Testis (tissue), 3 donors: ENCODE data around the gene RAPGEF4. TPM values are rescaled to one million over a fixed set of nuclear protein-coding genes. Genes with fewer than 3 reads are reported as not detected.
"Not testable (repeated sequence)": the region's sequence is repeated elsewhere in the genome, so short reads cannot be mapped to it uniquely, and the experiment has no call there.

Experiments
- DNase-seq: peaks from one replicate; pipeline ENCODE4 v3.0.0-alpha.2; 2019
- H3K27ac ChIP-seq, 2 donors: fragments of 200-600 bp; sonication (generic); one replicate each; pipeline ENCODE4 v1.5.1; 2019
- H3K27me3 ChIP-seq: fragments of 200-600 bp; sonication (generic); one replicate; pipeline ENCODE4 v1.5.1; 2019
- H3K36me3 ChIP-seq: fragments of 200-600 bp; sonication (generic); one replicate; pipeline ENCODE4 v1.5.1; 2017; ENCODE audit warnings: low read depth; ENCODE audit errors: missing control alignments
- H3K4me1 ChIP-seq: fragments of 200-600 bp; sonication (generic); one replicate; pipeline ENCODE4 v1.5.1; 2019
- H3K4me3 ChIP-seq, 2 donors: fragments of 200-600 bp; sonication (generic); one replicate each; pipeline ENCODE4 v1.5.1; 2017 to 2019
- H3K9me3 ChIP-seq: fragments of 200-600 bp; sonication (generic); one replicate; pipeline ENCODE4 v1.5.1; 2017
- CTCF ChIP-seq, 3 experiments: fragments of 450-650 bp in 2 of 3; fragments of 200-600 bp in 1 of 3; sonication (generic) in 1 of 3; IDR thresholded peaks; one replicate each; pipeline ENCODE4 v1.5.1; 2016 to 2019; ENCODE audit warnings: antibody characterized with exemption in 3 of 3, mild to moderate bottlenecking in 2 of 3, moderate library complexity in 1 of 3
- POLR2A ChIP-seq: fragments of 450-650 bp; IDR thresholded peaks from one replicate; pipeline ENCODE4 v1.6.1; 2017; ENCODE audit warnings: antibody characterized with exemption, mild to moderate bottlenecking, moderate library complexity
- WGBS, 2 donors: methylation state at CpG; one replicate each; pipeline ENCODE4 v1.1.5; 2018; 5-methylcytosine and 5-hydroxymethylcytosine counted together
- intact Hi-C: fragments of 100-400 bp; cut with DNase I; formaldehyde crosslinking; loops from one replicate; pipeline ENCODE4 v1.15.1; 2023; ENCODE audit warnings: low total_unique reads
- polyA plus RNA-seq: library from polyadenylated mRNA; stranded (reverse); fragments of 350-450 nt; fragmentation: Illumina TruSeq; extraction: RNeasy Lipid Tissue Mini Kit (QIAGEN cat#74804); gene quantifications from one replicate; pipeline ENCODE4 v1.2.3, GENCODE V29; 2014; ENCODE audit warnings: low read depth, low replicate concordance; ENCODE audit not compliant: insufficient read depth
- total RNA-seq, 2 donors: library from RNA; depleted of rRNA; stranded (reverse); fragments of >200 nt; gene quantifications; one replicate each; pipeline ENCODE4 v1.2.3, GENCODE V29; 2016

The RAPGEF4 gene
- total and polyA plus RNA-seq, 3 donors from 2014 or later: 14.3 to 42.6 (median 22.5) TPM

- Histone ChIP-seq H3K9me3 (no peaks in the 10 kb centered on the region), H3K27me3 (no peaks in the 10 kb centered on the region), H3K36me3 (no peaks in the 10 kb centered on the region), H3K4me1 (no peaks in the 10 kb centered on the region), H3K4me3 (no peak overlapping the region), H3K27ac (no peak overlapping the region)
- TF ChIP-seq POLR2A: no peak
- no peak for TF ChIP-seq CTCF (IDR thresholded peaks at IDR 0.05)
- DNase-seq: no peak
- intact Hi-C loops: no loop called here
- WGBS, 2 donors: 68 to 70% methylated on average over 9 of the region's 9 CpGs
These were observed 7.4 kb downstream of the RAPGEF4 start for GRCh38 chr2:172742931-172743540.

- no peak overlapping the region for H3K27ac ChIP-seq
- no peaks in the 10 kb centered on the region for H3K36me3 ChIP-seq
- 89 to 93% methylated on average over 1 of the region's 1 CpG for WGBS, 2 donors
- H3K27me3 ChIP-seq: no peaks in the 10 kb centered on the region
- intact Hi-C loops: no loop called here
- no peak for TF ChIP-seq CTCF (IDR thresholded peaks at IDR 0.05)
- no peak for TF ChIP-seq POLR2A
- no peaks in the 10 kb centered on the region for H3K4me1 ChIP-seq
- DNase-seq: no peak
- H3K9me3 ChIP-seq: no peaks in the 10 kb centered on the region
- no peak overlapping the region for H3K4me3 ChIP-seq
These were observed 8.3 kb downstream of the RAPGEF4 start for GRCh38 chr2:172743898-172744297.

GRCh38 chr2:172745636-172746035, 10.0 kb downstream of the RAPGEF4 start:
- H3K4me1 ChIP-seq: no peaks in the 10 kb centered on the region
- H3K27me3 ChIP-seq: no peaks in the 10 kb centered on the region
- H3K9me3 ChIP-seq: no peaks in the 10 kb centered on the region
- no peaks in the 10 kb centered on the region for H3K36me3 ChIP-seq
- H3K4me3 ChIP-seq: no peak overlapping the region
- TF ChIP-seq POLR2A (no peak), CTCF (IDR thresholded peaks at IDR 0.05) (no peak)
- intact Hi-C loops: no loop called here
- no peak overlapping the region for H3K27ac ChIP-seq
- no peak for DNase-seq
- 94 to 95% methylated on average over 1 of the region's 1 CpG for WGBS, 2 donors

- H3K36me3 ChIP-seq, DNase-seq, intact Hi-C loops, H3K9me3 ChIP-seq, H3K27ac ChIP-seq, H3K4me1 ChIP-seq, H3K27me3 ChIP-seq, H3K4me3 ChIP-seq: not testable (repeated sequence)
- WGBS, 2 donors: 90 to 94% methylated on average over 2 of the region's 2 CpGs
These were observed 12.9 kb downstream of the RAPGEF4 start for GRCh38 chr2:172748543-172748942.

- H3K9me3 ChIP-seq: no peaks in the 10 kb centered on the region
- no peak for DNase-seq
- no peak overlapping the region for H3K4me3 ChIP-seq
- H3K27ac ChIP-seq: no peak overlapping the region
- no peaks in the 10 kb centered on the region for H3K36me3 ChIP-seq
- 88 to 93% methylated on average over 6 of the region's 6 CpGs for WGBS, 2 donors
- TF ChIP-seq POLR2A (no peak), CTCF (IDR thresholded peaks at IDR 0.05) (no peak)
- H3K4me1 ChIP-seq: no peaks in the 10 kb centered on the region
- intact Hi-C loops: no loop called here
- no peaks in the 10 kb centered on the region for H3K27me3 ChIP-seq
These were observed 13.7 kb downstream of the RAPGEF4 start for GRCh38 chr2:172749388-172749787.
